ENCODE results near the gene TNRC18. TPM values are rescaled to one million over a fixed set of nuclear protein-coding genes. Genes with fewer than 3 reads are reported as not detected.

Gene TNRC18
- total RNA-seq, 4 donors from 2014 or later: 17.9 to 75.5 (median 48.4) TPM

DNA sequence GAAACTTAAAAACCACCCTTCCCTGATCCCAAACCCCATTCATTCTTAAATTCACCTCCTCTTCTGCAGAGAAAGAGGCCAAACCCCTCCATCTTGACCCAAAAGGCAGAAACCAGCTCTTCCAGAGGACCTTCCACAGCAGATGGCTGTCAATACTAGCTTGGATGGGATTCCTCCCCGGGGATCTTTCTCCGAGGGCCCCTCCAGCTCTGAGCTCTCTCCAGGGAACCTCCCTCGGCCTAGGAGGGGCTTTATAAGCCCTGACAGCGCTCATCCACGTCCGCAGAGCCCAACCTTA is 5.4 kb downstream of the TNRC18 start:
- Histone ChIP-seq H3K4me3 (peak overlapping the region in 3 of 4 donors; percentile 80 to 97 (median 94)), H3K9me3 (no peaks in the 10 kb centered on the region), H3K27ac (peak overlapping the region; percentile 99 to 100 (median 99)), H3K36me3 (peaks cover 0 to 14% (median 0%) of the 10 kb centered on the region in 3 donors), H3K4me1 (peaks cover 20 to 44% (median 27%) of the 10 kb centered on the region in 3 donors), H3K27me3 (peaks cover 0 to 12% (median 0%) of the 10 kb centered on the region in 4 donors)
- TF ChIP-seq, protein P1, sequence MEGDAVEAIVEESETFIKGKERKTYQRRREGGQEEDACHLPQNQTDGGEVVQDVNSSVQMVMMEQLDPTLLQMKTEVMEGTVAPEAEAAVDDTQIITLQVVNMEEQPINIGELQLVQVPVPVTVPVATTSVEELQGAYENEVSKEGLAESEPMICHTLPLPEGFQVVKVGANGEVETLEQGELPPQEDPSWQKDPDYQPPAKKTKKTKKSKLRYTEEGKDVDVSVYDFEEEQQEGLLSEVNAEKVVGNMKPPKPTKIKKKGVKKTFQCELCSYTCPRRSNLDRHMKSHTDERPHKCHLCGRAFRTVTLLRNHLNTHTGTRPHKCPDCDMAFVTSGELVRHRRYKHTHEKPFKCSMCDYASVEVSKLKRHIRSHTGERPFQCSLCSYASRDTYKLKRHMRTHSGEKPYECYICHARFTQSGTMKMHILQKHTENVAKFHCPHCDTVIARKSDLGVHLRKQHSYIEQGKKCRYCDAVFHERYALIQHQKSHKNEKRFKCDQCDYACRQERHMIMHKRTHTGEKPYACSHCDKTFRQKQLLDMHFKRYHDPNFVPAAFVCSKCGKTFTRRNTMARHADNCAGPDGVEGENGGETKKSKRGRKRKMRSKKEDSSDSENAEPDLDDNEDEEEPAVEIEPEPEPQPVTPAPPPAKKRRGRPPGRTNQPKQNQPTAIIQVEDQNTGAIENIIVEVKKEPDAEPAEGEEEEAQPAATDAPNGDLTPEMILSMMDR (IDR thresholded peaks at IDR 0.05): no peak
- TF ChIP-seq POLR2A (IDR thresholded peaks at IDR 0.05): no peak
- 24 to 33% methylated on average over 3 of the region's 6 CpGs for WGBS, 2 donors
- DNase-seq: no peak
- intact Hi-C loops (cut with DNase I): no loop called here

DNA sequence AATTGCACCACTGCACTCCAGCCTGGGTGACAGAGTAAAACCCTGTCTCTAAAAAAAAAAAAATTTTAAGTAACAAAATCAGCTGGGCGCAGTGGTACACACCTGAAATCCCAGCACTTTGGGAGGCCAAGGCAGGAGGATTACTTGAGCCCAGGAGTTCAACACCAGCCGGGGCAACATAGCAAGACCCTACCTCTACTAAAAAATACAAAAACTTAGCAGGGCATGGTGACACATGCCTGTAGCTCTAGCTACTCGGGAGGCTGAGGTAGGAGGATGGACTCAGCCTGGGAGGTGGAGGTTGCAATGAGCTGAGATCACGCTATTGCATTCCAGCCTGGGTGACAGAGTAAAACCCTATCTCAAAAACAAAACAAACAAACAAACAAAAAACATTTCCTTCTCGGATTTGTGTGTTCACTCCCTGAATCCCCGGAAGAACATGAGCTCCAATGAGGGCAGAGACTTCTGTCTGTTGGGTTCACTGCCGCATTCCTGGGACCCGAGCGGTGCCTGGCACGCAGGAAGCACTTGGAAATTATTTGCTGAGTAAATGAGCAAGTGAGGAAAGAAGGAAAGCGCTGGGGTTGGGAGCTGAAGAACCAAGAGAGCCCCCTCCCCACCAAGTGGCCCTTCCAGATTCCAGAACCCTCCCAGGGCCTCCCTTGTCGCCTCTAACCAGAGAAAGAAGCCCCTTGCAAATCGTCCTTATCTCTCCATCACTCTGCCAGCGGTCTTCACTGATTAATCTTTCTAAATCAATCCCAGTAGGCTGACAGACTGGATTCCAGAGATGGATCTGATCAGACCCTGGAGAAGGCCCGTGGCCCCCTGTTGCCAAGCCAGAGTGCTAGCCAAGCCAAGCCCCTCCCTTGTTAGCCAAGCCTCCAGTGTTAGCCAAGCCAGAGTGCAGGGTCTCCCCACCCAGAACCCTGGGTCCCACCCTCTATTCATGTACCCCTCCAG is 6.2 kb downstream of the TNRC18 start:
- no peak for TF ChIP-seq POLR2A (IDR thresholded peaks at IDR 0.05)
- TF ChIP-seq, protein P1 (IDR thresholded peaks at IDR 0.05): no peak
- Histone ChIP-seq H3K4me1 (peaks cover 25 to 53% (median 27%) of the 10 kb centered on the region in 3 donors), H3K36me3 (peaks cover 0 to 14% (median 0%) of the 10 kb centered on the region in 3 donors), H3K9me3 (no peaks in the 10 kb centered on the region), H3K27ac (peak overlapping the region; percentile 99 to 100 (median 99)), H3K4me3 (peak overlapping the region in 1 of 4 donors; percentile 80), H3K27me3 (peaks cover 0 to 6% (median 0%) of the 10 kb centered on the region in 4 donors)
- DNase-seq: no peak
- intact Hi-C loops (cut with DNase I): no loop called here
- WGBS, 2 donors: 58 to 72% methylated on average over 14 to 15 of the region's 15 CpGs

DNA sequence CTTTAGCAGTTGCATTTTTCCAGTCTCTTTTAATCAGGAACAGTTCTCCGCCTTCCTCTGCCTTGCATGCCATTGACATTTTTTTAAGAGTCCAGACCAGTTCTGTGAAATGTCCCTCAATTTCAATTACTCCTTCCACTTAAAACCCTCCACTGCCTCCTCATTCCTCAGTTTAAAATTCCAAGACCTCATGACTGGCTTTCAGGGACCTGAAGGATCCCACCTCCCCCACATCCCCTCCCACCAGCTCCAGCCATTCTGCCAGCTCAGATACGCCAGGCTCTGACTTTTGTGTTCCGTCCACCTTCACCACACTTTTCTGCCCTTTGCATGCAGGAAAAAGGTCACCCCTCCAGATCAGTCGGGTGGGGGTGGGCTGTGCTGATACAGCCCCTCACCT is 8.7 kb downstream of the TNRC18 start:
- Histone ChIP-seq H3K4me1 (peaks cover 25 to 57% (median 27%) of the 10 kb centered on the region in 3 donors), H3K36me3 (peaks cover 0 to 14% (median 0%) of the 10 kb centered on the region in 3 donors), H3K27ac (peak overlapping the region in 2 of 4 donors; percentile 19 to 100), H3K27me3 (peaks cover 0 to 6% (median 0%) of the 10 kb centered on the region in 4 donors), H3K9me3 (no peaks in the 10 kb centered on the region), H3K4me3 (no peak overlapping the region)
- WGBS, 2 donors: 65 to 86% methylated on average over 4 of the region's 4 CpGs
- TF ChIP-seq, protein P1 (IDR thresholded peaks at IDR 0.05): no peak
- no peak for TF ChIP-seq POLR2A (IDR thresholded peaks at IDR 0.05)
- DNase-seq: no peak
- intact Hi-C loops (cut with DNase I): no loop called here

DNA sequence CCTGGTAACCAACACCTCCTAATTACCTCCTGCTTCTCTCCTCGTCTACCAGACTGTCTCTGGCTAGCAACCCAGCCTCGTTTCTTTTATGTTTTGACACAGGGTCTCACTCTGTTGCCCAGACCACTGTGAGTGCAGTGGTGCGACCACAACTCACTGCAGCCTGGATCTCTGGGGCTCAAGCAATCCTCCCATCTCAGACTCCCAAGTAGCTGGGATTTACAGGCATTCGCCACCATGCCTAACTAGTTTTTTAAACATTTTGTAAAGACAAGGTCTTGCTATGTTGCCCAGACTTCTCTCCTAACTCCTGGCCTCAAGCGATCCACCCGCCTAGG is 10.2 kb downstream of the TNRC18 start:
- H3K27me3 ChIP-seq: no peaks in the 10 kb centered on the region
- DNase-seq: no peak
- H3K9me3 ChIP-seq: no peaks in the 10 kb centered on the region
- 61 to 77% methylated on average over 6 of the region's 6 CpGs for WGBS, 2 donors
- TF ChIP-seq, protein P1 (IDR thresholded peaks at IDR 0.05): no peak
- TF ChIP-seq POLR2A (IDR thresholded peaks at IDR 0.05): no peak
- no peak overlapping the region for H3K4me3 ChIP-seq
- H3K27ac ChIP-seq: peak overlapping the region in 3 of 4 donors; percentile 47 to 63 (median 61)
- intact Hi-C loops (cut with DNase I): no loop called here
- H3K4me1 ChIP-seq: peaks cover 14 to 52% (median 20%) of the 10 kb centered on the region in 3 donors
- H3K36me3 ChIP-seq: peaks cover 0 to 14% (median 0%) of the 10 kb centered on the region in 3 donors

DNA sequence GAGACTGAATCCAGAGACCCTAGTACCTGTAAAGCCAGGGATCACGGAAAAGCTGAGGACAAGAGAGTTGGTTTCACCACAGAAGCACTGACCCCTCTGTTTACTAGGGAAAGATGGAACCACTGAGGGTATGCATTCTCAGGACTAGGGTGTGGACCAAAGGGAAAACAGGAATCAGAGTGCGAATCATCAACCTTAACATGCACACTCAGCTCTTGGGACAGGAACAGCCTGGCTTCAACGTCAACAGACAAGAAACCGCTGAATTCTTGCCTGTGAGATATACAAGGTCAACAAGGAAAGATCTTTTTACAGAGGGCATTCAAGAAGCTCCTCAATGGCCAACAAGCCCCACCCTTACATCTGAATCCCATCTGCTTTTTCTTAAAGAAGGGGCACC is 14.9 kb downstream of the TNRC18 start:
- intact Hi-C loops (cut with DNase I): no loop called here
- no peaks in the 10 kb centered on the region for H3K27me3 ChIP-seq
- peak overlapping the region in 2 of 4 donors; percentile 25 to 26 for H3K27ac ChIP-seq
- peaks cover 0 to 65% (median 18%) of the 10 kb centered on the region in 3 donors for H3K4me1 ChIP-seq
- no peak overlapping the region for H3K4me3 ChIP-seq
- no peaks in the 10 kb centered on the region for H3K9me3 ChIP-seq
- DNase-seq: no peak
- H3K36me3 ChIP-seq: peaks cover 0 to 33% (median 0%) of the 10 kb centered on the region in 3 donors
- 52 to 54% methylated on average over 4 of the region's 4 CpGs for WGBS, 2 donors
- TF ChIP-seq, protein P1 (IDR thresholded peaks at IDR 0.05): no peak
- TF ChIP-seq POLR2A (IDR thresholded peaks at IDR 0.05): no peak

Measured in esophagus squamous epithelium (tissue), 5 donors.